Glutamatergic neuron (in vitro differentiated cells): ENCODE data around the gene PCSK1N. TPM values are rescaled to one million over a fixed set of nuclear protein-coding genes. Genes with fewer than 3 reads are reported as not detected.
"Not testable (repeated sequence)": the region's sequence is repeated elsewhere in the genome, so short reads cannot be mapped to it uniquely, and the experiment has no call there.

Experiments
- DNase-seq: peaks from one replicate; pipeline ENCODE4 v3.0.0; 2022
- H3K27ac Mint-ChIP-seq: one replicate; pipeline ENCODE4 v1.8.0; 2020; ENCODE audit warnings: mild to moderate bottlenecking, mixed read lengths, inconsistent platforms; ENCODE audit not compliant: unreplicated experiment
- H3K27me3 Mint-ChIP-seq: one replicate; pipeline ENCODE4 v1.8.0; 2020; ENCODE audit warnings: mild to moderate bottlenecking, moderate library complexity, mixed read lengths, inconsistent platforms; ENCODE audit not compliant: unreplicated experiment
- H3K36me3 Mint-ChIP-seq: one replicate; pipeline ENCODE4 v1.8.0; 2020; ENCODE audit warnings: mild to moderate bottlenecking, mixed read lengths, inconsistent platforms; ENCODE audit not compliant: unreplicated experiment
- H3K4me1 Mint-ChIP-seq: one replicate; pipeline ENCODE4 v1.8.0; 2020; ENCODE audit warnings: mild to moderate bottlenecking, low read depth, mixed read lengths, inconsistent platforms; ENCODE audit not compliant: unreplicated experiment
- H3K4me3 Mint-ChIP-seq: one replicate; pipeline ENCODE4 v1.8.0; 2020; ENCODE audit warnings: mild to moderate bottlenecking, mixed read lengths, inconsistent platforms; ENCODE audit not compliant: unreplicated experiment
- H3K9me3 Mint-ChIP-seq: one replicate; pipeline ENCODE4 v1.8.0; 2020; ENCODE audit warnings: mild to moderate bottlenecking, moderate library complexity, mixed read lengths, inconsistent platforms; ENCODE audit not compliant: unreplicated experiment
- CTCF ChIP-seq: fragments of 200-600 bp; sonication (generic); IDR thresholded peaks from one replicate; pipeline ENCODE4 v1.5.0; 2021; ENCODE audit not compliant: partially characterized antibody, unreplicated experiment
- long read RNA-seq: library from polyadenylated mRNA; unstranded; transcript quantifications from one replicate; pipeline ENCODE4 v2.0.0, GENCODE V29; 2020; ENCODE audit not compliant: unreplicated experiment
- total RNA-seq: library from RNA; stranded (reverse); fragmentation: NEBNext Ultra II Directional; extraction: Animal tissue kit (Norgen Biotek cat#: 25700); gene quantifications from one replicate; pipeline ENCODE4 v1.2.1, GENCODE V29; 2021; ENCODE audit not compliant: unreplicated experiment

The PCSK1N gene
- 127 TPM for total RNA-seq
- long read RNA-seq, transcript PCSK1N-201 (3 exons, 1,050 nt) = major isoform, 209 of 215 reads
- long read RNA-seq, partial matches to known transcripts = 4 of 215 reads
- long read RNA-seq, other reads (novel, unspliced or antisense) = 2 of 215 reads

GRCh38 chrX:48835524-48836329 is at the start of gene PCSK1N:
PCSK1N (minus strand) TSS chrX:48835610; CDS start chrX:48835532, 78 bp downstream.
- no peak for TF ChIP-seq CTCF
- DNase-seq = peak; percentile 38
- peak within 1 kb of the TSS; percentile 93 for H3K27ac Mint-ChIP-seq
- H3K4me1 Mint-ChIP-seq = peaks cover 6% of the 10 kb centered on the region
- H3K4me3 Mint-ChIP-seq = peak within 1 kb of the TSS; percentile 97
- peaks cover 6% of the 10 kb centered on the region for H3K9me3 Mint-ChIP-seq
- no peaks in the 10 kb centered on the region for H3K36me3 Mint-ChIP-seq
- peaks cover 9% of the 10 kb centered on the region for H3K27me3 Mint-ChIP-seq

DNA sequence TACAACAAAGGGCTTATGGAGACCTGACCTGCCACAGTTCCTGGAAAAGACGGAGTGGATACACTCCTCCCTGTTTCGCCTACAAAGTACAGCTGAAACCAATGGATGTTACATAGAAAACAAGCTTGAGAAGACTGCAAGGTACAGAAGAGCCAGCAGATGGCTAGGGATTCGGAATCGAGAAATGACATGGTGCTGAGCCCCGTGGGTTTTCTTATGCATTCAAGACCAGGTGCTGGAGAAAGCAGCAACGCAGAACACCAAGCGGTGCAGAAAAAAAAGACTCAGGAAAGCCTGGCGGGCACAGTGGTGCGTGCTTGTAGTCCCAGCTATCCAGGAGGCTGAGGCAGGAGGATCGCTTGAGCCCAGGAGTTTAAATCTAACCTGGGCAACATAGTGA is 48.3 kb upstream of the PCSK1N start:
- Mint-ChIP-seq H3K4me3 (no peak overlapping the region), H3K9me3 (no peaks in the 10 kb centered on the region), H3K4me1 (no peaks in the 10 kb centered on the region), H3K36me3 (no peaks in the 10 kb centered on the region), H3K27me3 (no peaks in the 10 kb centered on the region), H3K27ac (no peak overlapping the region)
- no peak for TF ChIP-seq CTCF
- no peak for DNase-seq

DNA sequence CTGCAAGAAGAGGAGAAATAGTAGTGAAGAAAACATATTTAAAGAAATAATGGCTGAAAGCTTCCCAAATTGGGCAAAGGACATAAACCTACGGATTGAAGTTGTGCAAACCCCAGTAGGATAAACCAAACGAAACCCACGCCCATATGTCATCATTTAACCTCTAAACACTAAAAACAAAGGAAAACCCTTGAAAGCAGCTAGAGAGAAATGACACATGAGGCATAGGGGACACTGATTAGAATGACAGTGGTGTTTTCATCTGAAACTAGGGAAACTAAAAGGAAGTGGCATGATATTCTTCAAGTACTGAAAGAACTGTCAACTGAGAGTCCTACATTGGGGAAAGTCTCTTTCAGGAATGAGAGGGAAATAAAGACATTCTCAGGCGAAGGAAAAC is 41.5 kb upstream of the PCSK1N start:
- H3K4me3 Mint-ChIP-seq, DNase-seq, H3K9me3 Mint-ChIP-seq, H3K27me3 Mint-ChIP-seq, H3K36me3 Mint-ChIP-seq, H3K4me1 Mint-ChIP-seq, H3K27ac Mint-ChIP-seq: not testable (repeated sequence)

DNA sequence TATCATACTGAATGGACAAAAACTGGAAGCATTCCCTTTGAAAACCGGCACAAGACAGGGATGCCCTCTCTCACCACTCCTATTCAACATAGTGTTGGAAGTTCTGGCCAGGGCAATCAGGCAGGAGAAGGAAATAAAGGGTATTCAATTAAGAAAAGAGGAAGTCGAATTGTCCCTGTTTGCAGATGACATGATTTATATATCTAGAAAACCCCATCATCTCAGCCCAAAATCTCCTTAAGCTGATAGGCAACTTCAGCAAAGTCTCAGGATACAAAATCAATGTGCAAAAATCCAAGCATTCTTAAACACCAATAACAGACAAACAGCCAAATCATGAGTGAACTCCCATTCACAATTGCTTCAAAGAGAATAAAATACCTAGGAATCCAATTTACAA is 36.6 kb upstream of the PCSK1N start:
- not testable (repeated sequence) for H3K9me3 Mint-ChIP-seq, DNase-seq, H3K4me1 Mint-ChIP-seq, H3K27me3 Mint-ChIP-seq, H3K27ac Mint-ChIP-seq, H3K4me3 Mint-ChIP-seq, H3K36me3 Mint-ChIP-seq

GRCh38 chrX:48864210-48864609 is 28.8 kb upstream of the PCSK1N start:
- no peak overlapping the region for H3K4me3 Mint-ChIP-seq
- DNase-seq = no peak
- no peak overlapping the region for H3K27ac Mint-ChIP-seq
- no peaks in the 10 kb centered on the region for H3K36me3 Mint-ChIP-seq
- H3K9me3 Mint-ChIP-seq = peaks cover 1% of the 10 kb centered on the region
- no peaks in the 10 kb centered on the region for H3K4me1 Mint-ChIP-seq
- TF ChIP-seq CTCF = no peak
- no peaks in the 10 kb centered on the region for H3K27me3 Mint-ChIP-seq

GRCh38 chrX:48854898-48855297 is 19.5 kb upstream of the PCSK1N start:
- Mint-ChIP-seq H3K27ac (no peak overlapping the region), H3K4me3 (no peak overlapping the region), H3K36me3 (no peaks in the 10 kb centered on the region), H3K4me1 (no peaks in the 10 kb centered on the region), H3K27me3 (peaks cover 3% of the 10 kb centered on the region), H3K9me3 (peaks cover 1% of the 10 kb centered on the region)
- TF ChIP-seq CTCF = no peak
- DNase-seq = no peak

DNA sequence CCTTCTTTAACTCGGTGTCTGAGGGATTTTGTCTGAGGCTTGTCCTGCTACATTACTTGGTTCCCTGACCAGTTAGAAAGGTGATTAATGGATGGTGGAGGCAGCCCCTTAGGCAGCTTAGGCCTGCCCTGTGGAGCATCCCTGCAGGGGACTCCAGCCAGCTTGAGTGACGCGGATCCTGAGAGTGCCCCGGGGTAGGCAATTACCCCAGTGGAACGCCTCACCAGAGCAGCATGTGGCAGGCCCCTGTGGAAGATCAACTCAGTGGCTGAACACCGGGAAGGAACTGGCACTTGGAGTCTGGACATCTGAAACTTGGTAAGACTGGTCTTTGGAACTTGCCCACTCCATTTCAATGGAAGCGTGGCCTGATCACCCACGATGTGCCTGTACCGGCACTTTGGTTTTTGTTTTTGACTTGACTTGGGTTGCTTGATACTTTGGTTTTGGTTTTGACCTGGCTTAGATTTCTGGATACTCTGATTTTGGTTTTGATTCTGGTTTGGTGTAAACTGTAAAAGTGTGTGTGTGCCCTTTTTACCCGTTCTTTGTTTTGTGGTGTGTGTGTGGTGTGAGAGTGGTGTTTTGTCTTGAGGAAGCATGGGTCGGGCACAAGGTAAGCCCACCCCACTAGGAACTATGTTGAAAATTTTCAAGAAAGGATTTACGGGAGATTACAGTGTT is 18.9 kb upstream of the PCSK1N start:
- H3K27ac Mint-ChIP-seq, H3K9me3 Mint-ChIP-seq, DNase-seq, H3K36me3 Mint-ChIP-seq, H3K27me3 Mint-ChIP-seq, H3K4me3 Mint-ChIP-seq, H3K4me1 Mint-ChIP-seq: not testable (repeated sequence)

GRCh38 chrX:48853494-48853893 is 18.1 kb upstream of the PCSK1N start:
- not testable (repeated sequence) for H3K9me3 Mint-ChIP-seq, H3K27me3 Mint-ChIP-seq, DNase-seq, H3K27ac Mint-ChIP-seq, H3K36me3 Mint-ChIP-seq, H3K4me1 Mint-ChIP-seq, H3K4me3 Mint-ChIP-seq
